Measurements from ENCODE around the gene ZMAT2.

GRCh38 chr5:140674211-140674610 lies 26.0 kb upstream of the ZMAT2 start:
- TF ChIP-seq CTCF (IDR thresholded peaks at IDR 0.05 in 8 of 11, conservative IDR thresholded peaks at IDR 0.05 in 3 of 11) (no peak), POLR2AphosphoS5 (IDR thresholded peaks at IDR 0.05) (no peak), POLR2A (IDR thresholded peaks at IDR 0.05) (no peak)
